Astrocyte (in vitro differentiated cells and primary cell): ENCODE measurements around the gene SIN3B.

ENCODE experiments used
- CTCF ChIP-seq: IDR thresholded peaks from 2 replicates; pipeline ENCODE4 v1.5.1; 2011; ENCODE audit warnings: low read depth, mild to moderate bottlenecking, inconsistent platforms, low read length, moderate library complexity; ENCODE audit not compliant: insufficient read depth
- EZH2 ChIP-seq: IDR thresholded peaks from 2 replicates; pipeline ENCODE4 v1.6.1; 2012; ENCODE audit warnings: mild to moderate bottlenecking, low read length, inconsistent platforms; ENCODE audit not compliant: insufficient read depth

GRCh38 chr19:16801600-16802013 is 27.6 kb upstream of the SIN3B start:
- TF ChIP-seq EZH2 (no peak), CTCF (no peak)
